Adrenal gland (tissue), 12 donors: ENCODE results near the gene LRFN2. TPM values are rescaled to one million over a fixed set of nuclear protein-coding genes. Genes with fewer than 3 reads are reported as not detected.

Source experiments
- DNase-seq, 7 donors: peaks; one replicate each; pipeline ENCODE4 v3.0.0-alpha.2; 2019 to 2020
- H3K27ac ChIP-seq, 5 donors: fragments of 200-600 bp; sonication (generic) in 4 of 5; 1 replicate in 3 of 5; 2 replicates in 2 of 5; pipeline versions ENCODE4 v1.5.1 to v1.8.0; 2016 to 2020; ENCODE audit warnings: mild to moderate bottlenecking in 1 of 5
- H3K27me3 ChIP-seq: fragments of 200-600 bp; 2 replicates; pipeline ENCODE4 v1.8.0; 2021
- H3K36me3 ChIP-seq, 2 donors: fragments of 200-600 bp; replicated peaks in 1 of 2; 1 replicate in 1 of 2; 2 replicates in 1 of 2; pipeline versions ENCODE4 v1.5.1 to v1.8.0; 2018 to 2022
- H3K4me1 ChIP-seq, 2 donors: fragments of 200-600 bp; replicated peaks in 1 of 2; 1 replicate in 1 of 2; 2 replicates in 1 of 2; pipeline versions ENCODE4 v1.5.1 to v1.8.0; 2018 to 2021
- H3K4me3 ChIP-seq, 4 donors: fragments of 200-600 bp; sonication (generic) in 3 of 4; one replicate each; pipeline ENCODE4 v1.5.1; 2016 to 2018
- H3K9me3 ChIP-seq, 3 donors: fragments of 200-600 bp; sonication (generic) in 1 of 3; replicated peaks in 1 of 3; 1 replicate in 2 of 3; 2 replicates in 1 of 3; pipeline versions ENCODE4 v1.5.1 to v1.8.0; 2016 to 2021
- POLR2A ChIP-seq, 2 donors: fragments of 450-650 bp; IDR thresholded peaks; one replicate each; pipeline ENCODE4 v1.6.1; 2017; ENCODE audit warnings: antibody characterized with exemption in 2 of 2, mild to moderate bottlenecking in 2 of 2, moderate library complexity in 1 of 2
- WGBS, 4 donors: extraction: QIAGEN DNeasy Blood & Tissue Kit in 2 of 4; methylation state at CpG; one replicate each; pipeline versions ENCODE4 v1.1.5 to v1.1.7; 2013 to 2017; 5-methylcytosine and 5-hydroxymethylcytosine counted together
- intact Hi-C, 2 donors: fragments of 100-400 bp; cut with DNase I; formaldehyde crosslinking; loops; one replicate each; pipeline versions ENCODE4 v1.14.1 to v1.15.0; 2022 to 2023
- polyA plus RNA-seq, 3 donors: library from polyadenylated mRNA; stranded (reverse); fragments of 200-250 nt in 2 of 3; fragments of 350-450 nt in 1 of 3; fragmentation: Illumina TruSeq in 1 of 3; extraction: RNeasy Lipid Tissue Mini Kit (QIAGEN cat#74804) in 1 of 3; gene quantifications; one replicate each; pipeline ENCODE4 v1.2.3, GENCODE V29; 2013 to 2014
- total RNA-seq, 9 donors: library from RNA; depleted of rRNA in 4 of 9; stranded (reverse); fragments of >200 nt in 4 of 9; fragments of 120-200 nt in 1 of 9; fragmentation: NEBNext Ultra II Directional in 1 of 9; extraction: Animal tissue kit (Norgen Biotek cat#: 25700) in 1 of 9; gene quantifications; one replicate each; pipeline versions ENCODE4 v1.1.0 to v1.2.4, GENCODE V29; 2013 to 2023
- TF ChIP-seq, protein P1 (sequence below), 6 experiments: fragments of 450-650 bp in 4 of 6; fragments of 200-600 bp in 2 of 6; sonication (generic) in 1 of 6; IDR thresholded peaks; 1 replicate in 5 of 6; 2 replicates in 1 of 6; pipeline versions ENCODE4 v1.5.1 to v1.8.0; 2016 to 2021; ENCODE audit warnings: antibody characterized with exemption in 6 of 6, mild to moderate bottlenecking in 2 of 6, moderate library complexity in 1 of 6
- donor health status: healthy with polysubstance abuse.
- donor health status: Bipolar disorder and iron deficiency.
- donor health status: DM: yes; HTN: yes; CAD: no.
- donor health status: DM: no; HTN: no; CAD: no.
- donor health status: DM: no; HTN: no; CAD: no.
- donor health status: DM: yes; HTN: yes; CAD: no.

LRFN2 gene
- total and polyA plus RNA-seq, 12 donors: 0.03 to 0.74 (median 0.16) TPM; not detected in 3

DNA sequence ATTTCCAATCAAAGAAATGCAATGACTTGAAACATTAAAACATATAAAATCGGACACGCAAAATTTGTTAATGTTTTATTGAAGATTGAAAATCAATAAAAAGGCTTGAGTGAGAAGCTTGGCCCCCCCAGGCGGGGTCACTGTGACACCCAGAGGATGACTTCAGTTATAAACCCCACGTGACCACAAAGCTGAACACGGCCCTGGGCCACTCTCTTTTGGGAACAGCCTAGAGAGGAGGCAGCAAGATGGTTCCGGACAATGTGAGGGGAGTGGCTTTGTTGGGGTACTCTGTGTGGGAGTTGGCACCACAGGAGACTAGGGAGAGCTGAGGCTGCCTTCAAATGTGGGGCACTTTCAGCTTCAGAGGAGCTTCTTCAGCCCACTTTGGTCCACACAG is 172.5 kb downstream of the LRFN2 start:
- WGBS, 4 donors: 81 to 87% (median 85%) methylated on average over 5 to 6 of the region's 6 CpGs
- no peak overlapping the region for H3K27ac ChIP-seq
- H3K4me3 ChIP-seq: no peak overlapping the region
- no peaks in the 10 kb centered on the region for H3K36me3 ChIP-seq
- H3K9me3 ChIP-seq: no peaks in the 10 kb centered on the region
- no peak for DNase-seq
- no peaks in the 10 kb centered on the region for H3K4me1 ChIP-seq
- TF ChIP-seq POLR2A (IDR thresholded peaks at IDR 0.05): no peak
- TF ChIP-seq, protein P1, sequence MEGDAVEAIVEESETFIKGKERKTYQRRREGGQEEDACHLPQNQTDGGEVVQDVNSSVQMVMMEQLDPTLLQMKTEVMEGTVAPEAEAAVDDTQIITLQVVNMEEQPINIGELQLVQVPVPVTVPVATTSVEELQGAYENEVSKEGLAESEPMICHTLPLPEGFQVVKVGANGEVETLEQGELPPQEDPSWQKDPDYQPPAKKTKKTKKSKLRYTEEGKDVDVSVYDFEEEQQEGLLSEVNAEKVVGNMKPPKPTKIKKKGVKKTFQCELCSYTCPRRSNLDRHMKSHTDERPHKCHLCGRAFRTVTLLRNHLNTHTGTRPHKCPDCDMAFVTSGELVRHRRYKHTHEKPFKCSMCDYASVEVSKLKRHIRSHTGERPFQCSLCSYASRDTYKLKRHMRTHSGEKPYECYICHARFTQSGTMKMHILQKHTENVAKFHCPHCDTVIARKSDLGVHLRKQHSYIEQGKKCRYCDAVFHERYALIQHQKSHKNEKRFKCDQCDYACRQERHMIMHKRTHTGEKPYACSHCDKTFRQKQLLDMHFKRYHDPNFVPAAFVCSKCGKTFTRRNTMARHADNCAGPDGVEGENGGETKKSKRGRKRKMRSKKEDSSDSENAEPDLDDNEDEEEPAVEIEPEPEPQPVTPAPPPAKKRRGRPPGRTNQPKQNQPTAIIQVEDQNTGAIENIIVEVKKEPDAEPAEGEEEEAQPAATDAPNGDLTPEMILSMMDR (IDR thresholded peaks at IDR 0.05): no peak
- no peaks in the 10 kb centered on the region for H3K27me3 ChIP-seq
- intact Hi-C loops: no loop called here

DNA sequence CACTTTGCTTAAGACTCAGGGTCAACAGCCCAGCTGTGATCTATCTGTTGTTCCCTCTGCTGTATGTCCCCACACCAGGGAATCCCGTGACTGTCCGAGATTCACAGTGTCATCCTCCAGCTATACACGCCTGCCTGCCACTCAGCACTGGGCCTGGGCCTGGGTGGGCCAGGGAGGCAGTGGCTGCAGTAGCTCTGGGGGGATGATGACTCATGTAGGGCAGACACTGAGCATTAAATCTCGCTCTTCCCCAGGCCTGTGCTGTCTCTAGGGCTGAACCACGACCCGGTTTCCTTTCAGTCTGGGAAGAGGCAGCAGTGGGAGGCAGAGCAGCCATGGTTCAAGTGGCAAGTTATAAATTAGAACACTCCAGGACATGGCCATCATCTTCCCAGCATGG is 173.9 kb downstream of the LRFN2 start:
- no peak for TF ChIP-seq POLR2A (IDR thresholded peaks at IDR 0.05)
- TF ChIP-seq, protein P1 (IDR thresholded peaks at IDR 0.05): no peak
- Histone ChIP-seq H3K4me3 (no peak overlapping the region), H3K4me1 (no peaks in the 10 kb centered on the region), H3K36me3 (no peaks in the 10 kb centered on the region), H3K27ac (no peak overlapping the region), H3K27me3 (no peaks in the 10 kb centered on the region), H3K9me3 (no peaks in the 10 kb centered on the region)
- 44 to 68% (median 52%) methylated on average over 3 to 6 of the region's 6 CpGs for WGBS, 4 donors
- intact Hi-C loops: no loop called here
- DNase-seq: peak in 6 of 7 donors; percentile 17 to 60 (median 26)

DNA sequence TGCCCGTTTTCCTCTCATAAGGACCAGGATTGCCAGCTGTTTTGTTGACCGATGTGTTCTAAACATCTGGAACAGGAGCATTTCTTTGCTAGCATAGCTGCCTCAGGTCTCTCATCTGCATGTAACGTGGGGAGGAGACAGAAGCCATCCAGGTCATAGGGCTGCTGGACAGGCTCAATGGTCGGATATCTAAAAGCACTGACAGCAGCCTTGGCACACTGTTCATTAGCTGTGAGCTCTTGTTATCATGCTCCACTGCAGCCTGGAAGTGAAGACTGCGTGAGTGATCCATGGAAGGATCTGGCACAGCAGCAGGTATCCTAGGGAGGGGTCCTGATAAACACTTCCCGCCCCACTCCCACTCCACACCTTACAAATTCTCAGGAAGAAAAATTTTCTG is 175.3 kb downstream of the LRFN2 start:
- Histone ChIP-seq H3K27me3 (no peaks in the 10 kb centered on the region), H3K9me3 (no peaks in the 10 kb centered on the region), H3K36me3 (no peaks in the 10 kb centered on the region), H3K4me1 (no peaks in the 10 kb centered on the region), H3K4me3 (no peak overlapping the region), H3K27ac (no peak overlapping the region)
- DNase-seq: peak in 1 of 7 donors; percentile 70
- TF ChIP-seq POLR2A (IDR thresholded peaks at IDR 0.05): no peak
- TF ChIP-seq, protein P1 (IDR thresholded peaks at IDR 0.05): no peak
- WGBS, 4 donors: 71 to 83% (median 74%) methylated on average over 5 to 6 of the region's 6 CpGs
- intact Hi-C loops: no loop called here

DNA sequence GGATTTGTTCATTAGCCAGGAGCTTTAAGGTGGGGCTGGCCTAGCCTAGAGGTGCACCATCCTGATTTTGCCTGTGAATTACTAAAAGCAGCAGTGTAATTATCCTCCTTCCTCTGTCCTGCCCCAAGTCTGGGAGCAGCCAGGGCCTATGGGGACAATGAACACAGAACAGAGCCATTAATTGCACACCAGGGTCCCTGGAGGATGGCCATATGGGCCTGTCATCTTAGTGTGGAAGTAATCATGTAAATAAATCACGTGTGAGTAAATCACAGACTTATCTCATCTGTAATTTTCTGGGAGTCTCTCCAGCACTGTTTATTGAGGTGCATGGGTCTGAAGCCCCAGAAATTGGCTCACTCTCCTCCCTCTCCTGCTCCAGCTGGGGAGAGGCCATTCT is 176.3 kb downstream of the LRFN2 start:
- Histone ChIP-seq H3K27me3 (no peaks in the 10 kb centered on the region), H3K36me3 (no peaks in the 10 kb centered on the region), H3K4me3 (no peak overlapping the region), H3K9me3 (no peaks in the 10 kb centered on the region), H3K4me1 (no peaks in the 10 kb centered on the region), H3K27ac (no peak overlapping the region)
- intact Hi-C loops: no loop called here
- 33 to 55% (median 46%) methylated on average over 1 of the region's 1 CpG for WGBS, 4 donors
- peak in 1 of 7 donors; percentile 60 for DNase-seq
- TF ChIP-seq, protein P1 (IDR thresholded peaks at IDR 0.05): no peak
- TF ChIP-seq POLR2A (IDR thresholded peaks at IDR 0.05): no peak
